Transverse colon (tissue), 4 donors: Measurements from ENCODE around the gene PTPN9. TPM values are rescaled to one million over a fixed set of nuclear protein-coding genes. Genes with fewer than 3 reads are reported as not detected.
"Not testable (repeated sequence)": the region's sequence is repeated elsewhere in the genome, so short reads cannot be mapped to it uniquely, and the experiment has no call there.

Experiments used
- DNase-seq: peaks from one replicate; pipeline ENCODE4 v3.0.0-alpha.2; 2019
- H3K27ac ChIP-seq, 4 donors: fragments of 200-600 bp; sonication (generic); 2 replicates each; pipeline ENCODE4 v1.5.1; 2016 to 2018; ENCODE audit warnings: inconsistent platforms in 4 of 4
- H3K27me3 ChIP-seq: fragments of 200-600 bp; sonication (generic); 2 replicates; pipeline ENCODE4 v1.5.1; 2017; ENCODE audit warnings: inconsistent platforms
- H3K36me3 ChIP-seq, 4 donors: fragments of 200-600 bp; sonication (generic); 2 replicates each; pipeline ENCODE4 v1.5.1; 2017 to 2019; ENCODE audit warnings: inconsistent platforms in 4 of 4
- H3K4me1 ChIP-seq, 4 donors: fragments of 200-600 bp; sonication (generic); 2 replicates each; pipeline ENCODE4 v1.5.1; 2017 to 2020; ENCODE audit warnings: inconsistent platforms in 4 of 4
- H3K4me3 ChIP-seq, 4 donors: fragments of 200-600 bp; sonication (generic); 1 replicate in 1 of 4; 2 replicates in 3 of 4; pipeline versions ENCODE4 v1.5.1 to v1.6.1; 2017 to 2019; ENCODE audit warnings: inconsistent platforms in 4 of 4
- H3K9me3 ChIP-seq, 2 donors: fragments of 200-600 bp; sonication (generic); 2 replicates each; pipeline ENCODE4 v1.5.1; 2017 to 2019; ENCODE audit warnings: inconsistent platforms in 2 of 2
- EP300 ChIP-seq: sonication (generic); formaldehyde crosslinking; IDR thresholded peaks from one replicate; pipeline ENCODE4 v1.6.1; 2017; ENCODE audit warnings: antibody characterized with exemption, low read depth
- POLR2A ChIP-seq: fragments of 450-650 bp; IDR thresholded peaks from one replicate; pipeline ENCODE4 v1.6.1; 2016; ENCODE audit warnings: antibody characterized with exemption, mild to moderate bottlenecking, moderate library complexity
- POLR2AphosphoS5 ChIP-seq, 3 donors: sonication (generic); formaldehyde crosslinking; IDR thresholded peaks; one replicate each; pipeline ENCODE4 v1.6.1; 2016; ENCODE audit warnings: antibody characterized with exemption in 3 of 3
- WGBS, 2 donors: methylation state at CpG; one replicate each; pipeline ENCODE4 v1.1.5; 2018; ENCODE audit warnings: low coverage in 1 of 2; 5-methylcytosine and 5-hydroxymethylcytosine counted together
- in situ Hi-C, 4 donors: fragments of 200-750 bp; cut with MboI; loops; one replicate each; pipeline versions ENCODE4 v1.15.0 to v1.15.1; 2017; ENCODE audit warnings: low sequenced_read_pairs in 3 of 4, low pct_ligation_motif_present in 1 of 4, low pct_unique_long_range_greater_than_20kb in 1 of 4
- intact Hi-C: fragments of 100-400 bp; cut with DNase I; formaldehyde crosslinking; loops from one replicate; pipeline ENCODE4 v1.15.1; 2023; ENCODE audit warnings: low total_unique reads
- total RNA-seq, 4 donors: library from RNA; depleted of rRNA; stranded (reverse); fragments of >200 nt; gene quantifications; one replicate each; pipeline ENCODE4 v1.1.0, GENCODE V29; 2016
- TF ChIP-seq, protein P1 (sequence below), 5 experiments: fragments of 200-600 bp in 3 of 5; fragments of 450-650 bp in 2 of 5; sonication (generic) in 3 of 5; IDR thresholded peaks; 1 replicate in 2 of 5; 2 replicates in 3 of 5; pipeline ENCODE4 v1.5.1; 2016 to 2017; ENCODE audit warnings: antibody characterized with exemption in 5 of 5, inconsistent platforms in 3 of 5, mild to moderate bottlenecking in 2 of 5, moderate library complexity in 1 of 5

Gene PTPN9
- total RNA-seq, 4 donors from 2014 or later, result 16.5 to 36.3 (median 29.6) TPM

DNA sequence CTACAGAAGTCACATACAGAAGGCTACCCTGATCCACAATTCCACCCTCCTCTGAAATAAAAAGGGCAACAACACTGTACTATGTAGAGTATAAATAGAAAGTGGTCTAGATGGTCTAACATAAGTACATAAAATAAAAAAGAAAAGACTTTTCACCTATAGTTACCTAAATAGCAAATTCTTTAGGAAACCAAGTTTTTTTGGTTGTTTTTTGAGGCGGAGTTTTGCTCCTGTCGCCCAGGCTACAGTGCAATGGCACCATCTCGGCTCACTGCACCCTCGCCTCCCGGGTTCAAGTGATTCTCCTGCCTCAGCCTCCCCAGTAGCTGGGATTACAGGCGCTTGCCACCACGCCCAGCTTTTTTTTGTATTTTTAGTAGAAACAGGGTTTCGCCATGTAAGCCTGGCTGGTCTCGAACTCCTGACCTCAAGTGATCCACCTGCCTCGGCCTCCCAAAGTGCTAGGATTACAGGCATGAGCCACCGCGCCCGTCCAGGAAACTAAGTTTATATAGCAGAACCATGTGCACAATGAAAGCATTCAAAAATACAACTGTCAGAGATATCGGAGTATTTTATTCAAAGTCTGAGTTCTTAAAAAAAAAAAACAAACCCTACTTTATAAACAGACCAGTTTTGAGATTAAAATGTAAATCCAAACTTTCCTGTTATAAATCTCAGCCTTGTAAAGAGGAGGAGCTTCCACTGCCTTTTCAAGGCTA, 129.4 kb downstream of the PTPN9 start:
- in situ Hi-C loops (loop anchor here in 1 of 4 donors (10.0 kb wide), 1 partner anchor 85 kb away; the partner anchor contains the start of gene MAN2C1), intact Hi-C loops (no loop called here)
- Histone ChIP-seq H3K27ac (peak overlapping the region; percentile 95 to 99 (median 97)), H3K9me3 (no peaks in the 10 kb centered on the region), H3K4me3 (peak overlapping the region in 3 of 4 donors; percentile 66 to 86 (median 82)), H3K36me3 (no peaks in the 10 kb centered on the region), H3K4me1 (peaks cover 15 to 35% (median 20%) of the 10 kb centered on the region in 4 donors), H3K27me3 (no peaks in the 10 kb centered on the region)
- TF ChIP-seq, protein P1, sequence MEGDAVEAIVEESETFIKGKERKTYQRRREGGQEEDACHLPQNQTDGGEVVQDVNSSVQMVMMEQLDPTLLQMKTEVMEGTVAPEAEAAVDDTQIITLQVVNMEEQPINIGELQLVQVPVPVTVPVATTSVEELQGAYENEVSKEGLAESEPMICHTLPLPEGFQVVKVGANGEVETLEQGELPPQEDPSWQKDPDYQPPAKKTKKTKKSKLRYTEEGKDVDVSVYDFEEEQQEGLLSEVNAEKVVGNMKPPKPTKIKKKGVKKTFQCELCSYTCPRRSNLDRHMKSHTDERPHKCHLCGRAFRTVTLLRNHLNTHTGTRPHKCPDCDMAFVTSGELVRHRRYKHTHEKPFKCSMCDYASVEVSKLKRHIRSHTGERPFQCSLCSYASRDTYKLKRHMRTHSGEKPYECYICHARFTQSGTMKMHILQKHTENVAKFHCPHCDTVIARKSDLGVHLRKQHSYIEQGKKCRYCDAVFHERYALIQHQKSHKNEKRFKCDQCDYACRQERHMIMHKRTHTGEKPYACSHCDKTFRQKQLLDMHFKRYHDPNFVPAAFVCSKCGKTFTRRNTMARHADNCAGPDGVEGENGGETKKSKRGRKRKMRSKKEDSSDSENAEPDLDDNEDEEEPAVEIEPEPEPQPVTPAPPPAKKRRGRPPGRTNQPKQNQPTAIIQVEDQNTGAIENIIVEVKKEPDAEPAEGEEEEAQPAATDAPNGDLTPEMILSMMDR (IDR thresholded peaks at IDR 0.05), result no peak
- TF ChIP-seq POLR2AphosphoS5 (IDR thresholded peaks at IDR 0.05), result no peak
- TF ChIP-seq POLR2A, result no peak
- no peak for TF ChIP-seq EP300
- DNase-seq, result no peak
- 28 to 32% methylated on average over 8 to 14 of the region's 14 CpGs for WGBS, 2 donors

DNA sequence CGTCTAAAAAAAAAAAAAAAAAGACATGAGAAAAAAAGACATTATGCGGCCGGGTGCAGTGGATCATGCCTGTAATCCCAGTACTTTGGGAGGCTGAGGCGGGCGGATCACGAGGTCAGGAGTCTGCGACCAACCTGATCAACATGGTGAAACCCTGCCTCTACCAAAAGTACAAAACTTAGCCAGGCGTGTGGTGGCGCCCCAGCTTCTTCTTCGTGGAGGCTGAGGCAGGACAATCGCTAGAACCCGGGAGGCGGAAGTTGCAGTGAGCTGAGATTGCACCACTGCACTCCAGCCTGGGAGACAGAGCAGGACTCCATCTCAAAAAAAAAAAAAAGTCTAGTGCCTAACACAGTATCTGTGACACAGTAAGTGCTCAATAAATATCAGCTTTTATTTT, 130.9 kb downstream of the PTPN9 start:
- H3K9me3 ChIP-seq, DNase-seq, in situ Hi-C loops, H3K4me3 ChIP-seq, H3K27me3 ChIP-seq, H3K27ac ChIP-seq, intact Hi-C loops, H3K36me3 ChIP-seq: not testable (repeated sequence)
- WGBS, 2 donors, result 60 to 90% methylated on average over 3 to 13 of the region's 13 CpGs
- peaks cover 14 to 32% (median 17%) of the 10 kb centered on the region in 4 donors for H3K4me1 ChIP-seq

DNA sequence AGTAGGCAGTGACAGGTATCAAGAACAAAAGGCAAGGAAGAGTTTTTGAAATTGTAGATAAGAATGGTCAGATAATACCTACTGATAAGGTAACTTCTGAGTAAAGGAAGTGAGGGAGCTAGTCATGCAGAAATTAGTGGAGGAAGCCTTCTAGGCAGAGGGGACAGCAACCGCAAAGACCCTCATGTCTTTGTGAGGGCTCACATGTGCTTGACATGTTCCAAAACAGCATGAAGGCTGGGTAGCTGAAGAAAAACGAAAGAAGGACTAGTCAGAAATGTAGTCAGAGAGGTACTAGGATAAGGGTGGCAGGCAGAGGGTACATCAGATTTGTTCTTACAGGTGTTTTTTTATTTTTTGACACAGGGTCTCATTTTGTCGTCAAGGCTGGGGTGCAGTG, 133.0 kb downstream of the PTPN9 start:
- Histone ChIP-seq H3K27me3 (no peaks in the 10 kb centered on the region), H3K27ac (no peak overlapping the region), H3K4me1 (peaks cover 9 to 29% (median 14%) of the 10 kb centered on the region in 4 donors), H3K9me3 (no peaks in the 10 kb centered on the region), H3K36me3 (no peaks in the 10 kb centered on the region), H3K4me3 (no peak overlapping the region)
- WGBS, 2 donors, result 82 to 87% methylated on average over 2 to 3 of the region's 3 CpGs
- TF ChIP-seq, protein P1 (IDR thresholded peaks at IDR 0.05), result no peak
- no peak for TF ChIP-seq POLR2A
- DNase-seq, result no peak
- intact Hi-C loops, result no loop called here
- in situ Hi-C loops, result no loop called here

DNA sequence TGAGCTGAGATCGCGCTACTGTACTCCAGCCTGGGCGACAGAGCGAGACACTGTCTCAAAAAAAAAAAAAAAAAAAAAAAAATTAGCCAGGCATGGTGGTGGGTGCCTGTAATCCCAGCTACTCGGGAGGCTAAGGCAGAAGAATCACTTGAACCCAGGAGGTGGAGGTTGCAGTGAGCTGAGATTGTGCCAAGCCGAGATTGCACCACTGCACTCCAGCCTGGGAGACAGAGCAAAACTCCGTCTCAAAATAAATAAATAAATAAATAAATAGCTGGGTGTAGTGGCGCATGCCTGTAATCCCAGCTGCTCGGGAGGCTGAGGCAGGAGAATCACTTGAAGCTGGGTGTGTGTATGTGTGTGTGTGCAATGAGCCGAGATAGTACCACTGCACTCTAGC, 133.8 kb downstream of the PTPN9 start:
- H3K27me3 ChIP-seq, intact Hi-C loops, H3K9me3 ChIP-seq, H3K4me3 ChIP-seq, H3K36me3 ChIP-seq, H3K27ac ChIP-seq, in situ Hi-C loops, DNase-seq: not testable (repeated sequence)
- WGBS, 2 donors, result 79 to 81% methylated on average over 3 to 10 of the region's 10 CpGs
- peaks cover 9 to 29% (median 14%) of the 10 kb centered on the region in 4 donors for H3K4me1 ChIP-seq

DNA sequence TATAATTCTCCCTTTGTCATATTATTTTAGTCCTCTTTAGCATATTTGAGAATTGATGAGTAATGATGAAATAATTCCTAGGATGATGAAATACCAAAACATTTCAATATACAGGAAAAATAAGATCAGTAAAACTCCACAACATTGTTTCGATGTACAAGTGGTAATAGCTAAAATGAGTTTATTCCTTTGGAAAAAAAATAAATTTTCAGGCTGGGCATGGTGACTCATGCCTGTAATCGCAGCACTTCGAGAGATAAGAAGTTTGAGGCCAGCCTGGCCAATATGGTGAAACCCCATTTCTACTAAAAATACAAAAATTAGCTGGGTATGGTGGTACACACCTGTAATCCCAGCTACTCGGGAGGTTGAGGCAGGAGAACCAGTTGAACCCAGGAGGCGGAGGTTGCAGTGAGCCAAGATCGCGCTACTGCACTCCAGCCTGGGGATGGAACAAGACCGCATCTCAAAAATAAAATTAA, 135.1 kb downstream of the PTPN9 start:
- 74 to 93% methylated on average over 6 to 8 of the region's 8 CpGs for WGBS, 2 donors
- DNase-seq, H3K27ac ChIP-seq, H3K4me3 ChIP-seq, in situ Hi-C loops, H3K36me3 ChIP-seq, H3K27me3 ChIP-seq, H3K9me3 ChIP-seq, intact Hi-C loops: not testable (repeated sequence)
- H3K4me1 ChIP-seq, result peaks cover 0 to 18% (median 6%) of the 10 kb centered on the region in 4 donors
